K562 (cell line): Measurements from ENCODE around the gene ADAM8. TPM values are rescaled to one million over a fixed set of nuclear protein-coding genes. Genes with fewer than 3 reads are reported as not detected.

Experiments
- COPS2 ChIP-seq: fragments of 450-650 bp; conservative IDR thresholded peaks from 2 replicates; pipeline ENCODE4 v1.6.1; 2016; ENCODE audit warnings: mild to moderate bottlenecking, moderate library complexity
- CXXC5 ChIP-seq: fragments of 250-450 bp; sonication (Bioruptor Pico); IDR thresholded peaks from 2 replicates; pipeline ENCODE4 v1.8.0; 2022; ENCODE audit warnings: inconsistent platforms, mild to moderate bottlenecking, moderate library complexity
- NCOA1 ChIP-seq: fragments of 450-650 bp; IDR thresholded peaks from 2 replicates; pipeline ENCODE4 v1.6.1; 2016; ENCODE audit warnings: low read depth
- NFE2 ChIP-seq: IDR thresholded peaks from 2 replicates; pipeline ENCODE4 v1.6.1; 2014; ENCODE audit warnings: antibody characterized with exemption, low read depth
- NR2C2 ChIP-seq, 2 experiments: fragments of 200-800 bp in 1 of 2; sonication (Bioruptor generic) in 1 of 2; sonication (generic) in 1 of 2; formaldehyde crosslinking in 1 of 2; IDR thresholded peaks; 2 replicates each; pipeline versions ENCODE4 v1.6.1 to v1.8.0; 2016 to 2022; ENCODE audit warnings: mild to moderate bottlenecking in 1 of 2, missing compliant biosample characterization in 1 of 2, missing genetic modification characterization in 1 of 2, missing genetic modification reagents in 1 of 2
- RAD51 ChIP-seq: fragments of 450-650 bp; IDR thresholded peaks from 2 replicates; pipeline ENCODE4 v1.7.1; 2016; ENCODE audit warnings: low read depth, mild to moderate bottlenecking, borderline replicate concordance
- RBBP5 ChIP-seq: fragments of 200-600 bp; sonication (generic); IDR thresholded peaks from 2 replicates; pipeline ENCODE4 v1.6.1; 2012; ENCODE audit warnings: borderline replicate concordance, mild to moderate bottlenecking, low read length, control low read depth, inconsistent platforms; ENCODE audit not compliant: insufficient read depth, poor library complexity, severe bottlenecking
- RCOR1 ChIP-seq, 2 experiments: IDR thresholded peaks; 2 replicates each; pipeline ENCODE4 v1.6.1; 2012; ENCODE audit warnings: low read depth in 2 of 2, low read length in 2 of 2, borderline replicate concordance in 1 of 2, improper control_type of control experiment in 1 of 2
- TEAD1 ChIP-seq, 2 experiments: fragments of 450-650 bp in 1 of 2; sonication (generic) in 1 of 2; formaldehyde crosslinking; IDR thresholded peaks; 2 replicates each; pipeline versions ENCODE4 v1.4.0 to v1.8.0; 2020 to 2022; ENCODE audit warnings: mild to moderate bottlenecking in 2 of 2, missing genetic modification reagents in 1 of 2
- ZNF699 ChIP-seq: fragments of 250-450 bp; sonication (Bioruptor Pico); IDR thresholded peaks from 2 replicates; pipeline ENCODE4 v1.8.0; 2021; ENCODE audit warnings: mild to moderate bottlenecking, moderate library complexity; ENCODE audit not compliant: insufficient replicate concordance
- polyA plus RNA-seq, 8 experiments: library from polyadenylated mRNA; depleted of rRNA in 4 of 8; stranded (reverse) in 5 of 8; unstranded in 3 of 8; fragments of >200 nt; fragmentation: Nextera tagmentation in 2 of 8; fragmentation: Illumina TruSeq in 1 of 8; extraction: Ambion mirVana in 2 of 8; extraction: Trizol in 1 of 8; gene quantifications; 2 replicates each; pipeline versions ENCODE4 v1.2.1 to v1.2.3, GENCODE V29; 2011 to 2014; ENCODE audit warnings: inconsistent platforms in 1 of 8, missing spikeins in 1 of 8
- total RNA-seq, 7 experiments: library from RNA; depleted of rRNA in 6 of 7; stranded (reverse); fragments of >200 nt in 6 of 7; fragmentation: Illumina TruSeq in 2 of 7; extraction: Trizol in 2 of 7; gene quantifications; 2 replicates each; pipeline versions ENCODE4 v1.2.1 to v1.2.3, GENCODE V29; 2011 to 2021; ENCODE audit warnings: low replicate concordance in 1 of 7
- TF ChIP-seq, protein P1 (sequence below): fragments of 450-650 bp; IDR thresholded peaks from 2 replicates; pipeline ENCODE4 v1.7.1; 2018; ENCODE audit warnings: mild to moderate bottlenecking, low read depth; ENCODE audit not compliant: partially characterized antibody
- TF ChIP-seq, protein P2 (sequence below): fragments of 450-650 bp; formaldehyde crosslinking; IDR thresholded peaks from 2 replicates; pipeline ENCODE4 v1.4.0; 2022; ENCODE audit warnings: mild to moderate bottlenecking, moderate library complexity

ADAM8 gene
- total and polyA plus RNA-seq, 9 of the 15 experiments (the other 6 are each of a cell fraction or from before 2014, with no cell fraction given): 0.07 to 7.0 (median 1.1) TPM

DNA sequence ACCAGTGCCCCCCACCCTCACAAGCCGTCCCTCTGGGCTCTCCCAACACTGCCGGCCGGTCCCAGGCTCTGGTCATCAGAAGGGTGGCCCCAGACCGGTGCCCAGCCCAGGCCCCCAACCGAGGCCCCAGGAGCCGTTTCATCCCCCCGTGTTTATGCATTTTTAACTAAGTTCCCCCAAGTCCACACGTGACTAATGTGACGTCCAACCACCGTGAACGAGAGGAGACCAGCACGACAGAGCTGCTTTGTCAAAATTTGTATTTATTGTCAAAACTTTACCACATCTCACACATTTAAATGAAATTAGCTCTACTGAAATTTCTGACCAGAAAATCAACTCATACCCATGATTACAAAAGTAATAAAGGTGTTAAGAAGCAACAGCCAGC, 30.4 kb downstream of the ADAM8 start (continued):
- TF ChIP-seq, protein P1, sequence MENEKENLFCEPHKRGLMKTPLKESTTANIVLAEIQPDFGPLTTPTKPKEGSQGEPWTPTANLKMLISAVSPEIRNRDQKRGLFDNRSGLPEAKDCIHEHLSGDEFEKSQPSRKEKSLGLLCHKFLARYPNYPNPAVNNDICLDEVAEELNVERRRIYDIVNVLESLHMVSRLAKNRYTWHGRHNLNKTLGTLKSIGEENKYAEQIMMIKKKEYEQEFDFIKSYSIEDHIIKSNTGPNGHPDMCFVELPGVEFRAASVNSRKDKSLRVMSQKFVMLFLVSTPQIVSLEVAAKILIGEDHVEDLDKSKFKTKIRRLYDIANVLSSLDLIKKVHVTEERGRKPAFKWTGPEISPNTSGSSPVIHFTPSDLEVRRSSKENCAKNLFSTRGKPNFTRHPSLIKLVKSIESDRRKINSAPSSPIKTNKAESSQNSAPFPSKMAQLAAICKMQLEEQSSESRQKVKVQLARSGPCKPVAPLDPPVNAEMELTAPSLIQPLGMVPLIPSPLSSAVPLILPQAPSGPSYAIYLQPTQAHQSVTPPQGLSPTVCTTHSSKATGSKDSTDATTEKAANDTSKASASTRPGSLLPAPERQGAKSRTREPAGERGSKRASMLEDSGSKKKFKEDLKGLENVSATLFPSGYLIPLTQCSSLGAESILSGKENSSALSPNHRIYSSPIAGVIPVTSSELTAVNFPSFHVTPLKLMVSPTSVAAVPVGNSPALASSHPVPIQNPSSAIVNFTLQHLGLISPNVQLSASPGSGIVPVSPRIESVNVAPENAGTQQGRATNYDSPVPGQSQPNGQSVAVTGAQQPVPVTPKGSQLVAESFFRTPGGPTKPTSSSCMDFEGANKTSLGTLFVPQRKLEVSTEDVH: no peak
- TF ChIP-seq NR2C2 (CRISPR knock-in tag; IDR thresholded peaks at IDR 0.05): no peak
- 0 out of 2 replicates have a peak, but pooled peaks have one; percentile 18 for TF ChIP-seq NR2C2 (tag; IDR thresholded peaks at IDR 0.05)
- no peak for TF ChIP-seq COPS2
- no peak for TF ChIP-seq CXXC5 (CRISPR knock-in tag)
- TF ChIP-seq NCOA1: no peak
- TF ChIP-seq RCOR1 (IDR thresholded peaks at IDR 0.05; ENCODE audit: borderline replicate concordance in 1 of 2, low read depth in 2 of 2, low read length in 2 of 2): no peak
- TF ChIP-seq NFE2: no peak
- TF ChIP-seq TEAD1 (CRISPR knock-in tag; IDR thresholded peaks at IDR 0.05): no peak
- no peak for TF ChIP-seq ZNF699 (CRISPR knock-in tag)
- TF ChIP-seq RAD51: peak; percentile 30; the same call in 1 of the 2 replicates
- TF ChIP-seq RBBP5: no peak
- TF ChIP-seq, protein P2, sequence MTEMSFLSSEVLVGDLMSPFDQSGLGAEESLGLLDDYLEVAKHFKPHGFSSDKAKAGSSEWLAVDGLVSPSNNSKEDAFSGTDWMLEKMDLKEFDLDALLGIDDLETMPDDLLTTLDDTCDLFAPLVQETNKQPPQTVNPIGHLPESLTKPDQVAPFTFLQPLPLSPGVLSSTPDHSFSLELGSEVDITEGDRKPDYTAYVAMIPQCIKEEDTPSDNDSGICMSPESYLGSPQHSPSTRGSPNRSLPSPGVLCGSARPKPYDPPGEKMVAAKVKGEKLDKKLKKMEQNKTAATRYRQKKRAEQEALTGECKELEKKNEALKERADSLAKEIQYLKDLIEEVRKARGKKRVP (CRISPR knock-in tag): no peak
